PC-3 (cell line): ENCODE results near the gene ZNHIT6. TPM values are rescaled to one million over a fixed set of nuclear protein-coding genes. Genes with fewer than 3 reads are reported as not detected.

Experiments
- ATAC-seq: fragments of 200-7000 bp; cut with Tn5 transposase; 2 replicates; pipeline ENCODE4 v1.9.1; 2020; ENCODE audit warnings: mild to moderate bottlenecking, moderate library complexity
- BruUV-seq: library from RNA; stranded (reverse); fragments of 400-500 nt; replicated peaks from 2 replicates; lab custom pipeline; 2021; lab: Mats Ljungman, UMichigan
- CTCF ChIA-PET: fragments of 300-600 bp; sonication (Branson Sonifier 250); formaldehyde crosslinking; loops from one replicate; lab custom pipeline; 2022; ENCODE audit warnings: antibody characterized with exemption; lab: Charles Lee
- POLR2A ChIA-PET: fragments of 300-600 bp; sonication (Branson Sonifier 250); formaldehyde crosslinking; loops from one replicate; lab custom pipeline; 2022; ENCODE audit warnings: antibody characterized with exemption; ENCODE audit not compliant: unreplicated experiment; lab: Charles Lee
- DNase-seq: peaks from one replicate; pipeline ENCODE4 v3.0.0-alpha.2; 2015
- H2AFZ ChIP-seq: fragments of 300-600 bp; sonication (generic); 2 replicates; pipeline ENCODE4 v1.6.0; 2016; ENCODE audit warnings: antibody characterized with exemption, low read length
- H3F3A ChIP-seq: fragments of 300-600 bp; sonication (generic); one replicate; pipeline ENCODE4 v1.6.0; 2017; ENCODE audit warnings: antibody characterized with exemption, low read length, control low read depth, mild to moderate bottlenecking; ENCODE audit not compliant: unreplicated experiment
- H3K27ac ChIP-seq: fragments of 300-600 bp; sonication (generic); 2 replicates; pipeline ENCODE4 v1.5.1; 2016; ENCODE audit warnings: mild to moderate bottlenecking, low read length
- H3K27me3 ChIP-seq: fragments of 300-600 bp; sonication (generic); 2 replicates; pipeline ENCODE4 v1.6.1; 2016; ENCODE audit warnings: low read length, mixed read lengths
- H3K36me3 ChIP-seq: fragments of 300-600 bp; sonication (generic); 2 replicates; pipeline ENCODE4 v1.6.1; 2016; ENCODE audit warnings: low read depth, mixed run types, low read length, mixed read lengths
- H3K4me1 ChIP-seq: fragments of 300-600 bp; sonication (generic); 2 replicates; pipeline ENCODE4 v1.5.1; 2016; ENCODE audit warnings: low read length; ENCODE audit not compliant: insufficient read depth
- H3K4me2 ChIP-seq: fragments of 300-600 bp; sonication (generic); 2 replicates; pipeline ENCODE4 v1.6.0; 2016; ENCODE audit warnings: low read length
- H3K4me3 ChIP-seq: fragments of 300-600 bp; sonication (generic); 2 replicates; pipeline ENCODE4 v1.5.1; 2016; ENCODE audit warnings: mild to moderate bottlenecking, low read length, mixed read lengths
- H3K79me2 ChIP-seq: fragments of 300-600 bp; sonication (generic); 2 replicates; pipeline ENCODE4 v1.6.1; 2017; ENCODE audit warnings: low read length, mixed read lengths
- H3K9ac ChIP-seq: fragments of 300-600 bp; sonication (generic); 2 replicates; pipeline ENCODE4 v1.6.0; 2016; ENCODE audit warnings: mild to moderate bottlenecking, low read length
- H3K9me2 ChIP-seq: fragments of 300-600 bp; sonication (generic); replicated peaks from 2 replicates; pipeline ENCODE4 v1.6.1; 2016; ENCODE audit warnings: mixed run types, low read length, mixed read lengths
- H3K9me3 ChIP-seq: fragments of 300-600 bp; sonication (generic); 2 replicates; pipeline ENCODE4 v1.6.1; 2016; ENCODE audit warnings: low read length, mixed read lengths
- H4K20me1 ChIP-seq: fragments of 300-600 bp; sonication (generic); 2 replicates; pipeline ENCODE4 v1.6.1; 2016; ENCODE audit warnings: low read length, mixed read lengths
- CTCF ChIP-seq: fragments of 300-600 bp; sonication (generic); conservative IDR thresholded peaks from 2 replicates; pipeline ENCODE4 v1.5.1; 2017; ENCODE audit warnings: antibody characterized with exemption, low read depth, mild to moderate bottlenecking, low read length
- EZH2 ChIP-seq: fragments of 300-600 bp; sonication (generic); IDR thresholded peaks from one replicate; pipeline ENCODE4 v1.6.1; 2017; ENCODE audit warnings: antibody characterized with exemption, mild to moderate bottlenecking, low read length; ENCODE audit not compliant: unreplicated experiment
- EZH2phosphoT487 ChIP-seq: fragments of 300-600 bp; sonication (generic); IDR thresholded peaks from 2 replicates; pipeline ENCODE4 v1.6.1; 2018; ENCODE audit warnings: mild to moderate bottlenecking, antibody characterized with exemption, low read length, borderline replicate concordance
- intact Hi-C: fragments of 100-400 bp; cut with micrococcal nuclease; formaldehyde crosslinking; loops from 2 replicates; pipeline ENCODE4 v1.9.0; 2023
- total RNA-seq: library from RNA; depleted of rRNA; stranded (reverse); fragments of >200 nt; gene quantifications from 2 replicates; pipeline ENCODE4 v1.2.3, GENCODE V29; 2014

Gene ZNHIT6
- total RNA-seq, 1 experiment from 2014 or later = 18.3 TPM

DNA sequence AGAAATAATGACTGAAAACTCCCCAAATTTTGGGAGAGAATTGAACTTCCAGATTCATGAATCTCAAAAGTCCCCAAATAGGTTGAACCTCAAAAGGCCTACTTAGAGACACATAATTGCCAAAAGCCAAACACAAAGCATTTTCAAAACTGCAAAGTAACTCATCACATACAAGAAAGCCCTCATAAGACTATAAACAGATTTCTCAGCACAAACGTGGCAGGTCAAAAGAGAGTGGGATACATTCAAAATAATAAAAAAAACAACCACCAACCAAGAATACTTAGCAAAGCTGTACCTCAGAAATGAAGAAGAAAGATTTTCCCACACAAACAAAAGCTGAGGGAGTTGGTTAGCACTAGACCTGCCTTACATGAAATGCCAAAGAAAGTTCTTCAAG, 69.8 kb downstream of the ZNHIT6 start:
- DNase-seq = no peak
- H3K9me2 ChIP-seq = no peaks in the 10 kb centered on the region
- H3K4me3 ChIP-seq = no peak overlapping the region
- H3K27ac ChIP-seq = no peak overlapping the region
- no peaks in the 10 kb centered on the region for H3K79me2 ChIP-seq
- no peaks in the 10 kb centered on the region for H3F3A ChIP-seq
- ATAC-seq = no peak
- no peaks in the 10 kb centered on the region for H4K20me1 ChIP-seq
- no peak overlapping the region for H2AFZ ChIP-seq
- no TSS peak for BruUV-seq
- H3K9me3 ChIP-seq = peaks cover 21% of the 10 kb centered on the region
- no peak overlapping the region for H3K4me2 ChIP-seq
- H3K27me3 ChIP-seq = no peaks in the 10 kb centered on the region
- no peak overlapping the region for H3K9ac ChIP-seq
- H3K36me3 ChIP-seq = peaks cover 35% of the 10 kb centered on the region
- CTCF ChIA-PET = no interaction called here
- POLR2A ChIA-PET = no interaction called here
- TF ChIP-seq CTCF (no peak), EZH2phosphoT487 (no peak), EZH2 (no peak)
- H3K4me1 ChIP-seq = no peaks in the 10 kb centered on the region
- intact Hi-C loops = no loop called here

- POLR2A ChIA-PET = interaction anchor here (0.6 to 2.3 kb wide), 2 partner anchors 47 to 49 kb away, joined by 4 to 31 read pairs; no protein-coding TSS in a partner anchor
- H3K27ac ChIP-seq = peak overlapping the region; percentile 97
- H3K4me2 ChIP-seq = peak overlapping the region; percentile 78
- no peak for DNase-seq
- H4K20me1 ChIP-seq = no peaks in the 10 kb centered on the region
- H3F3A ChIP-seq = peaks cover 14% of the 10 kb centered on the region
- no peak overlapping the region for H3K9ac ChIP-seq
- intact Hi-C loops = no loop called here
- no peak overlapping the region for H3K4me3 ChIP-seq
- no peaks in the 10 kb centered on the region for H3K36me3 ChIP-seq
- H3K9me3 ChIP-seq = no peaks in the 10 kb centered on the region
- no peak overlapping the region for H2AFZ ChIP-seq
- TF ChIP-seq EZH2 (no peak), EZH2phosphoT487 (no peak)
- BruUV-seq = no TSS peak
- no peaks in the 10 kb centered on the region for H3K27me3 ChIP-seq
- no peak for ATAC-seq
- H3K4me1 ChIP-seq = peaks cover 32% of the 10 kb centered on the region
- H3K79me2 ChIP-seq = no peaks in the 10 kb centered on the region
- H3K9me2 ChIP-seq = no peaks in the 10 kb centered on the region
- CTCF ChIA-PET = no interaction called here
Measured at GRCh38 chr1:85630493-85630892, 77.7 kb downstream of the ZNHIT6 start.

DNA sequence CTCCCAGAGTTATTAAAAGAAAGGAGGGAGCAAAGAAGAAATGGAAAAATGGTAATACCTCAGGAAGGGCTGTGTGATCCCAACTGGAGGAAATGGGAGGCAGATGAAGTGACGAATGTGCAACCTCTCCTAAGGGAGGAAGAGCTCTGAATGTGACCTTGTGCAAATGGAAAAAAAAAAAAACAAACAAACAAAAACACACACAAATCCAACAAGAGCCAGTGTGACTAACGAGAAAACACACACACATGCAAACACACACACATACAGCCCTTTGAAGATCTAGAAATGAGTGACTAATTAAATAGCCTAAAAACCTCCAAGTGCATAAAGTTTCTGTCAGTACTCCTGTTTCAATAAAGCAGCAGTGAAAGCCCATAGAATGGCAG, 78.7 kb downstream of the ZNHIT6 start:
- Histone ChIP-seq H3K27ac (peak overlapping the region; percentile 97), H3K4me1 (peaks cover 32% of the 10 kb centered on the region), H3K9ac (peak overlapping the region; percentile 75), H3K36me3 (no peaks in the 10 kb centered on the region), H3K9me3 (no peaks in the 10 kb centered on the region), H3K9me2 (no peaks in the 10 kb centered on the region), H3K27me3 (no peaks in the 10 kb centered on the region), H4K20me1 (no peaks in the 10 kb centered on the region), H2AFZ (peak overlapping the region; percentile 70), H3K79me2 (no peaks in the 10 kb centered on the region), H3K4me3 (peak overlapping the region; percentile 47; the same call in 1 of the 2 replicates), H3F3A (peaks cover 14% of the 10 kb centered on the region), H3K4me2 (peak overlapping the region; percentile 78)
- DNase-seq (peak; percentile 54), ATAC-seq (no peak; the same call in 1 of the 2 replicates)
- CTCF ChIA-PET = interaction anchor here (0.6 to 1.5 kb wide), 4 partner anchors 46 to 238 kb away, joined by 3 to 12 read pairs (median 6); partner anchors contain the start of gene ZNHIT6
- POLR2A ChIA-PET = interaction anchor here (0.6 to 2.3 kb wide), 11 partner anchors 20 to 1332 kb away, joined by 3 to 31 read pairs (median 6); partner anchors contain the start of genes CCN1 and ZNHIT6
- TSS peak; percentile 74 for BruUV-seq
- intact Hi-C loops = loop anchor here (1.0 to 2.0 kb wide), 4 partner anchors 22 to 79 kb away; no protein-coding TSS in a partner anchor
- TF ChIP-seq CTCF = no peak
- no peak for TF ChIP-seq EZH2phosphoT487
- TF ChIP-seq EZH2 = no peak
